Nephron progenitor cell (in vitro differentiated cells): ENCODE measurements around the gene GRIN1.

Experiments used
- DNase-seq: peaks from one replicate; pipeline ENCODE4 v3.0.0; 2021
- H3K27ac Mint-ChIP-seq: 2 replicates; pipeline ENCODE4 v1.8.0; 2021; ENCODE audit warnings: mild to moderate bottlenecking, moderate library complexity, mixed read lengths
- H3K27me3 Mint-ChIP-seq: 2 replicates; pipeline ENCODE4 v1.8.0; 2021; ENCODE audit warnings: mild to moderate bottlenecking, low read depth, mixed read lengths; ENCODE audit not compliant: poor library complexity
- H3K36me3 Mint-ChIP-seq: 2 replicates; pipeline ENCODE4 v1.8.0; 2021; ENCODE audit warnings: low read depth, mixed read lengths
- H3K4me1 Mint-ChIP-seq: 2 replicates; pipeline ENCODE4 v1.8.0; 2021; ENCODE audit warnings: mixed read lengths
- H3K4me3 Mint-ChIP-seq: 2 replicates; pipeline ENCODE4 v1.8.0; 2021; ENCODE audit warnings: mild to moderate bottlenecking, moderate library complexity, mixed read lengths
- H3K9me3 Mint-ChIP-seq: 2 replicates; pipeline ENCODE4 v1.8.0; 2021; ENCODE audit warnings: mild to moderate bottlenecking, moderate library complexity, mixed read lengths
- TF ChIP-seq, protein P1 (sequence below): fragments of 200-600 bp; sonication (generic); IDR thresholded peaks from 2 replicates; pipeline ENCODE4 v1.5.0; 2021; ENCODE audit warnings: antibody characterized with exemption

The GRIN1 gene

DNA sequence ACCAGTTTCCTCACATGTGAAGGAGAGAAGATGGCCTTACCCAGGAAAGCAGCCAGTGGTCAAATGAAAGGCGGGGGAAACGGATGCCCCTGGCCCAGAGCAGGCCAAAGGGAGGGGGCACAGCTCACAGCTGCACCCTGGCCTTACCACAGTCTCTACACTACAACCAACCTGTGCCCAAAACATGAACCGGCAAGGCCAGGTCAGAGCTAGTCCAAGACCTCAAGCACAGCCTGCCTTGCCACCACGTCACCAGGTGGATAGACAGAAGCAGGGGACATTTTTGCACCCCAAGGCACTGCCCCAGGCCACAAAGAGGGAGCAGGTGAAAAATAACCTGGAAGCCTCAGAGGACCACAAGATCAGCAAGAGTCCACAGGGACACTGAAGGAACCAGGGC lies 4.5 kb downstream of the GRIN1 start:
- TF ChIP-seq, protein P1, sequence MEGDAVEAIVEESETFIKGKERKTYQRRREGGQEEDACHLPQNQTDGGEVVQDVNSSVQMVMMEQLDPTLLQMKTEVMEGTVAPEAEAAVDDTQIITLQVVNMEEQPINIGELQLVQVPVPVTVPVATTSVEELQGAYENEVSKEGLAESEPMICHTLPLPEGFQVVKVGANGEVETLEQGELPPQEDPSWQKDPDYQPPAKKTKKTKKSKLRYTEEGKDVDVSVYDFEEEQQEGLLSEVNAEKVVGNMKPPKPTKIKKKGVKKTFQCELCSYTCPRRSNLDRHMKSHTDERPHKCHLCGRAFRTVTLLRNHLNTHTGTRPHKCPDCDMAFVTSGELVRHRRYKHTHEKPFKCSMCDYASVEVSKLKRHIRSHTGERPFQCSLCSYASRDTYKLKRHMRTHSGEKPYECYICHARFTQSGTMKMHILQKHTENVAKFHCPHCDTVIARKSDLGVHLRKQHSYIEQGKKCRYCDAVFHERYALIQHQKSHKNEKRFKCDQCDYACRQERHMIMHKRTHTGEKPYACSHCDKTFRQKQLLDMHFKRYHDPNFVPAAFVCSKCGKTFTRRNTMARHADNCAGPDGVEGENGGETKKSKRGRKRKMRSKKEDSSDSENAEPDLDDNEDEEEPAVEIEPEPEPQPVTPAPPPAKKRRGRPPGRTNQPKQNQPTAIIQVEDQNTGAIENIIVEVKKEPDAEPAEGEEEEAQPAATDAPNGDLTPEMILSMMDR, result no peak
- DNase-seq, result no peak
- Mint-ChIP-seq H3K27me3 (peaks cover 83% of the 10 kb centered on the region), H3K4me1 (no peaks in the 10 kb centered on the region), H3K9me3 (no peaks in the 10 kb centered on the region), H3K36me3 (no peaks in the 10 kb centered on the region), H3K4me3 (no peak overlapping the region), H3K27ac (no peak overlapping the region)

DNA sequence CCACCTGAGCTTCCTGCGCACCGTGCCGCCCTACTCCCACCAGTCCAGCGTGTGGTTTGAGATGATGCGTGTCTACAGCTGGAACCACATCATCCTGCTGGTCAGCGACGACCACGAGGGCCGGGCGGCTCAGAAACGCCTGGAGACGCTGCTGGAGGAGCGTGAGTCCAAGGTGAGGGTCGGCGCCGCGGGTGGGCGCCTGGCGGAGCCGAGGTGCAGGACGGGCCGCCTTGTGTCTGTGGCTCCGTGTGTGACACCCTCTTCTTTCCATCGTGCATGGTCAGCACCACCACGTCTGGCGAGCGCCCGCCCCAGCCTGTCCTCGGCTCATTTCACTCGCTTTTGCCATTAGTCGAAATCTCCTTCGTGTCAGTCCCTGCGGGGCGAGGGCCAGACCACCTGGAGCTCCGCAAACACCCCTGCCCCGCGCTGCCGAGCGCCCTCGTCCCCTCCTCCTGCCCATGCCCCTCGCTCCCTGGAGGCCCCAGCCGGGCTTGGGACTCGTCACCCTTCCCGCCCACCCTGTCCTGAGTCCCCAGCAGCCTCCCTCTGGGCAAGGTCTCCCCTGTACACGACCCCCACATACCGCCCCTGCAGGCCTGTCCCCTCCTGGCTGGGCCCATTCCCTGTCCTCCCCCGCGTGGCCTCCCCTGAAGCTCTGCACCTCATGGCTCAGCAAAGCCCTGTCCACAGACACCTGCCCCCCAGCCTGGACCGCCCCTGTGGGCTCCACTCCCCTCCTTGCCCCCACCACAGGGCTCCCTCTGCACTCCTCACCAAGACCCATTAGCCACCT lies 7.0 kb downstream of the GRIN1 start:
- Mint-ChIP-seq H3K4me3 (no peak overlapping the region), H3K27ac (no peak overlapping the region), H3K27me3 (peaks cover 81% of the 10 kb centered on the region), H3K9me3 (peaks cover 8% of the 10 kb centered on the region), H3K36me3 (no peaks in the 10 kb centered on the region), H3K4me1 (no peaks in the 10 kb centered on the region)
- DNase-seq, result no peak
- TF ChIP-seq, protein P1, result no peak

DNA sequence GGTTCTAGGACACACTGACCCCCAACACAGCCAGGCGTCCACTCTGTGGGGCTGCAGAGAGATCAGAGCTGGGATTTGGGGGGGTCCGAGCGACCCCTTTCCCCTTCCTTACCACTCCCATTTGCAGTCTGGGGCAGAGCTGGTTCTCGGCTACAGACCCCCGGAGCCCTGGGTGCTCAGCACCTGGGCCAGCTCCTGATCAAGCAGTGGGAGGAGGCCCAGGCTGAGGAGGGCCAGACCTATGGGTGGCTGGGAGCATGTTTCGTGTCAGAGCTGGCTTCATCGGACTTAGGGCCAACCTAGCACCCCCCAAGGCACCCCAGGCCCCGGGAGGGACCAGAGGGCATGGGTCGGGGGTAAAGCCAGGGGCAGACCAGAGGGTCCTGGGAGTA lies 7.6 kb downstream of the GRIN1 start:
- H3K9me3 Mint-ChIP-seq, result peaks cover 12% of the 10 kb centered on the region
- H3K27ac Mint-ChIP-seq, result no peak overlapping the region
- DNase-seq, result no peak
- no peaks in the 10 kb centered on the region for H3K36me3 Mint-ChIP-seq
- H3K4me1 Mint-ChIP-seq, result no peaks in the 10 kb centered on the region
- no peak overlapping the region for H3K4me3 Mint-ChIP-seq
- TF ChIP-seq, protein P1, result no peak
- peaks cover 75% of the 10 kb centered on the region for H3K27me3 Mint-ChIP-seq

DNA sequence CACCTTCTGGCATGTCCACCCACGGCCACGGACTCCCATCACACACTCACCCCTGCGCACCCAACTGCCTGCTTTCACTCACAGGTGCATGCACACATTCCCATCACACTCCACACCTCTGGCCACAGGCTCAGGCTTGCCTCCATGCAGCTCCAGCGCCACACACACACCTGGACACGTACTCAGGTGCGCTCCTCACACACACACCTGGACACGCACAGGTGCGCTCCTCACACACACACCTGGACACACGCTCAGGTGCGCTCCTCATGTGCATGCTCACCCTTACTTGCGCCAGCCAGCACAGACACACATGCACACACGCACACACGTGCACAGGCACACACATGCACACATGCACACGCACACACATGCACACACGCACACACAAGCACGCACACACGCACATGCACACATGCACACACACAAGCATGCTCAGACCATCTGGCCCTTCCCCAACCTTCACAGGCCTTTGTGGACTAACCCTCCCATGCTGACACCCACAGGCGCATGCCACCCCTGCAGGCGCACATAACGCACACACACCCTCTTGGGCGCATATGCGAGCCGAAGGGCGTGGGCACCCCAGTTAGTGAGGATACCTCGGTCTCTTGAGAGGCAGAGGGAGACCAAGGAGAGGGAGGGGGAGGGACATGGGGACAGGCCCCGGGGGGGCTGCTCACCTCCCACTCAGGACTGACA lies 8.3 kb downstream of the GRIN1 start:
- Mint-ChIP-seq H3K4me1 (no peaks in the 10 kb centered on the region), H3K27ac (no peak overlapping the region), H3K4me3 (no peak overlapping the region), H3K36me3 (no peaks in the 10 kb centered on the region), H3K9me3 (peaks cover 16% of the 10 kb centered on the region), H3K27me3 (peaks cover 68% of the 10 kb centered on the region)
- TF ChIP-seq, protein P1, result no peak
- DNase-seq, result no peak

DNA sequence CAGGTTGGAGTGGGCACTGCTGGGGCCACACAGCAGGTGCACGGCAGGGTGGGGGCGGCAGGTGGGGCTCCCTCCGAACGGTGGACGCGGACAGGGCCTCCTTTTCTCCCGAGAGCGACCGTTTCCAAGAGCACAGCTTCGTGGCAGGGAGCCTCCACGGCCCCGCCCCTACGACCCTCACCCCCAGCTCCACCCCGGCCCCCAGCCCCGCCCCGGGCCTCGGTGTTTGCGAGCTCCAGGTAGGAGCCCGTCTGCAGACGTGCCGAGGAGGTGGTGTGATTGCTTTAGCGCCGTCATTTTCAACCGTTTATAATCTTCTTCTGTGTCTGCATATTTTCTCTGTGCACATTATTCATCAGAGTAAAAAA lies 8.8 kb downstream of the GRIN1 start:
- Mint-ChIP-seq H3K9me3 (peaks cover 18% of the 10 kb centered on the region), H3K4me3 (no peak overlapping the region), H3K4me1 (no peaks in the 10 kb centered on the region), H3K27me3 (peaks cover 63% of the 10 kb centered on the region), H3K27ac (no peak overlapping the region), H3K36me3 (no peaks in the 10 kb centered on the region)
- TF ChIP-seq, protein P1, result no peak
- no peak for DNase-seq
